HepG2 (cell line): ENCODE measurements around the gene MFRP. TPM values are rescaled to one million over a fixed set of nuclear protein-coding genes. Genes with fewer than 3 reads are reported as not detected.

ENCODE experiments used
- ATAC-seq: fragments of 200-7000 bp; cut with Tn5 transposase; 3 replicates; pipeline ENCODE4 v1.9.1; 2020; ENCODE audit warnings: mild to moderate bottlenecking, moderate library complexity
- BruUV-seq: library from RNA; stranded (reverse); fragments of 400-500 nt; replicated peaks from 2 replicates; lab custom pipeline; 2021; lab: Mats Ljungman, UMichigan
- CTCF ChIA-PET: fragments of 300-600 bp; formaldehyde crosslinking; extraction: SDS; loops from one replicate; lab custom pipeline; 2021; ENCODE audit warnings: low total read pairs, inconsistent platforms, low intra/inter-chr PET ratio; lab: Yijun Ruan, JAX
- POLR2A ChIA-PET: fragments of 350-600 bp; sonication (Branson Sonifier 250); formaldehyde crosslinking; loops from one replicate; lab custom pipeline; 2020; ENCODE audit warnings: antibody characterized with exemption, inconsistent platforms; lab: Yijun Ruan, JAX
- DNase-seq: peaks from one replicate; pipeline ENCODE4 v3.0.0-alpha.2; 2015; ENCODE audit warnings: low spot score
- FAIRE-seq: peaks from 3 replicates; lab custom pipeline; 2011; peaks lifted over from hg19 to GRCh38; lab: Jason Lieb, UNC
- H2AFZ ChIP-seq: one replicate; pipeline ENCODE4 v1.6.1; 2011; ENCODE audit warnings: low read length, inconsistent platforms
- H3K27ac ChIP-seq: fragments of 300-600 bp; 3 replicates; pipeline ENCODE4 v1.8.0; 2011; ENCODE audit warnings: mixed run types, mild to moderate bottlenecking, mixed read lengths, low read length, inconsistent platforms; ENCODE audit not compliant: insufficient read depth; ENCODE audit errors: extremely low read length
- H3K27me3 ChIP-seq, 2 experiments: fragments of 200-600 bp in 1 of 2; 2 replicates in 1 of 2; 3 replicates in 1 of 2; pipeline versions ENCODE4 v1.6.0 to v1.8.0; 2011; ENCODE audit warnings: low read length in 2 of 2, mild to moderate bottlenecking in 2 of 2, moderate library complexity in 2 of 2, inconsistent platforms in 1 of 2; ENCODE audit not compliant: insufficient read depth in 2 of 2, control insufficient read depth in 1 of 2
- H3K36me3 ChIP-seq, 2 experiments: fragments of 200-600 bp in 1 of 2; replicated peaks in 1 of 2; 2 replicates in 1 of 2; 3 replicates in 1 of 2; pipeline versions ENCODE4 v1.5.1 to v1.8.0; 2011; ENCODE audit warnings: low read length in 2 of 2, inconsistent platforms in 1 of 2; ENCODE audit not compliant: insufficient read depth in 2 of 2, control insufficient read depth in 1 of 2
- H3K4me1 ChIP-seq: 2 replicates; pipeline ENCODE4 v1.5.1; 2012; ENCODE audit warnings: low read length, inconsistent platforms; ENCODE audit not compliant: insufficient read depth
- H3K4me2 ChIP-seq: 2 replicates; pipeline ENCODE4 v1.6.0; 2011; ENCODE audit warnings: low read depth, low read length, inconsistent platforms
- H3K4me3 ChIP-seq, 3 experiments: fragments of 200-600 bp in 1 of 3; sonication (generic), shearing (Covaris generic) in 1 of 3; replicated peaks in 1 of 3; 2 replicates each; pipeline ENCODE4 v1.5.1; 2011 to 2016; ENCODE audit warnings: low read length in 3 of 3, inconsistent platforms in 2 of 3, low read depth in 2 of 3, mild to moderate bottlenecking in 2 of 3, control low read depth in 1 of 3, mixed read lengths in 1 of 3; ENCODE audit not compliant: insufficient read depth in 1 of 3
- H3K79me2 ChIP-seq: one replicate; pipeline ENCODE4 v1.6.1; 2011; ENCODE audit warnings: low read length, inconsistent platforms; ENCODE audit not compliant: insufficient read depth
- H3K9ac ChIP-seq: 2 replicates; pipeline ENCODE4 v1.6.0; 2011; ENCODE audit warnings: mild to moderate bottlenecking, low read depth, low read length, inconsistent platforms; ENCODE audit not compliant: insufficient read depth
- H3K9me3 ChIP-seq: 2 replicates; pipeline ENCODE4 v1.5.1; 2012; ENCODE audit warnings: mild to moderate bottlenecking, low read length
- H4K20me1 ChIP-seq: 2 replicates; pipeline ENCODE4 v1.6.0; 2011; ENCODE audit warnings: inconsistent platforms, mild to moderate bottlenecking, low read length, moderate library complexity; ENCODE audit not compliant: insufficient read depth
- CCAR2 ChIP-seq: fragments of 200-400 bp; formaldehyde crosslinking; optimal IDR thresholded peaks from 2 replicates; pipeline ENCODE3; 2018; ENCODE audit warnings: low read depth, mild to moderate bottlenecking, low read length, moderate library complexity
- ESRRA ChIP-seq: sonication (generic); formaldehyde crosslinking; IDR thresholded peaks from 2 replicates; pipeline ENCODE4 v1.5.1; 2020; ENCODE audit warnings: mild to moderate bottlenecking, low read depth, missing genetic modification reagents
- FOXC1 ChIP-seq: sonication (generic); formaldehyde crosslinking; IDR thresholded peaks from 2 replicates; pipeline ENCODE4 v1.8.0; 2022; ENCODE audit warnings: mild to moderate bottlenecking, missing genetic modification reagents, borderline replicate concordance
- PHF5A ChIP-seq: IDR thresholded peaks from one replicate; pipeline ENCODE4 v1.6.1; 2018; ENCODE audit warnings: low read depth, missing genetic modification reagents; ENCODE audit not compliant: unreplicated experiment
- ZBTB21 ChIP-seq: sonication (generic); formaldehyde crosslinking; IDR thresholded peaks from 2 replicates; pipeline ENCODE4 v1.4.0; 2020; ENCODE audit warnings: missing genetic modification reagents
- ZFYVE20 ChIP-seq: sonication (generic); formaldehyde crosslinking; IDR thresholded peaks from 2 replicates; pipeline ENCODE4 v1.8.0; 2023; ENCODE audit warnings: low read depth, mild to moderate bottlenecking, moderate library complexity, missing genetic modification reagents, borderline replicate concordance
- ZNF232 ChIP-seq: sonication (generic); formaldehyde crosslinking; IDR thresholded peaks from 2 replicates; pipeline ENCODE4 v1.4.0; 2020; ENCODE audit warnings: missing genetic modification reagents, borderline replicate concordance
- ZNF234 ChIP-seq: sonication (generic); formaldehyde crosslinking; conservative IDR thresholded peaks from 2 replicates; pipeline ENCODE4 v1.5.1; 2020; ENCODE audit warnings: mild to moderate bottlenecking, missing genetic modification reagents
- ZNF841 ChIP-seq: sonication (generic); formaldehyde crosslinking; IDR thresholded peaks from 2 replicates; pipeline ENCODE4 v1.8.1; 2023; ENCODE audit warnings: missing genetic modification reagents, borderline replicate concordance
- WGBS: methylation state at CpG from one replicate; pipeline ENCODE4 v1.1.6; 2017; ENCODE audit warnings: low lambda C conversion rate; 5-methylcytosine and 5-hydroxymethylcytosine counted together
- in situ Hi-C: cut with HindIII; loops from 2 replicates; pipeline ENCODE4 v1.10.0; 2017; ENCODE audit warnings: low pct_unique_long_range_greater_than_20kb; ENCODE audit not compliant: extremely low pct_ligation_motif_present
- intact Hi-C: fragments of 100-400 bp; cut with micrococcal nuclease; formaldehyde crosslinking; loops from one replicate; pipeline ENCODE4 v1.10.0; 2022; ENCODE audit not compliant: unreplicated experiment
- polyA plus RNA-seq, 8 experiments: library from polyadenylated mRNA; depleted of rRNA in 3 of 8; stranded (reverse) in 7 of 8; unstranded in 1 of 8; fragments of >200 nt; fragmentation: Illumina TruSeq in 4 of 8; extraction: Trizol in 4 of 8; gene quantifications; 2 replicates each; pipeline versions ENCODE4 v1.2.1 to v1.2.3, GENCODE V29; 2011 to 2016; ENCODE audit warnings: low read depth in 4 of 8, missing spikeins in 1 of 8, mixed read lengths in 1 of 8; ENCODE audit not compliant: insufficient read depth in 1 of 8
- total RNA-seq, 5 experiments: library from RNA; depleted of rRNA; stranded (reverse); fragments of >200 nt; fragmentation: Illumina TruSeq; extraction: Trizol; gene quantifications; 2 replicates each; pipeline ENCODE4 v1.2.3, GENCODE V29; 2016; ENCODE audit warnings: low read depth in 1 of 5
- TF ChIP-seq, protein P1 (sequence below): sonication (generic); formaldehyde crosslinking; IDR thresholded peaks from 2 replicates; pipeline ENCODE4 v1.8.0; 2022; ENCODE audit warnings: missing genetic modification reagents, low read depth, mild to moderate bottlenecking, borderline replicate concordance
- TF ChIP-seq, protein P2 (sequence below): sonication (generic); formaldehyde crosslinking; IDR thresholded peaks from 2 replicates; pipeline ENCODE4 v1.4.0; 2020; ENCODE audit warnings: mild to moderate bottlenecking, missing genetic modification reagents
- TF ChIP-seq, protein P3 (sequence below): IDR thresholded peaks from 2 replicates; pipeline ENCODE4 v1.6.1; 2016

The MFRP gene
- total and polyA plus RNA-seq, 2 of the 13 experiments (the other 11 are each of a cell fraction or from before 2014, with no cell fraction given), result not detected

DNA sequence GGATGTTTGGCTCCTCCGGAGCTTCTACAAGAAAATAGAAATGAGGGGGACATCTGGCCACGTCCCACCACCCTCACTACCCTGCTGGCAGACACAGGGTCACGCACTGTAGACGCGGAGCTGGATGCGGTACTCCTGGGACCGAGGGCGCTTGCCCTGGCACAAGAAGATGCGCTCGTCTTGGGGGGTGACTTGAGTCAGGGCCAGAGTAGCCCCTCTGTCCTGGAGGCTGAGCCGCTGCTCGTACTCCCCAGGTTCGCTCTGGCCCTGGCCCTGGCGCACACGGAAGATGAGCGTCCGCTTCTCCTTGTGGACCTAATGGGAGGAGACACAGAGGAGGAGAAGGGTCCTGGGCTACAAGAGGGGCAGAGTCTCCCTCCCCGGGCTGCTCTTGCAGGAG lies 31.8 kb downstream of the MFRP start:
- Histone ChIP-seq H3K36me3 (peaks cover 0 to 3% of the 10 kb centered on the region in 2 experiments; a peak in 1 of 5 replicates), H3K9ac (no peak overlapping the region), H2AFZ (no peak overlapping the region), H3K4me3 (no peak overlapping the region), H3K27me3 (peaks cover 0 to 9% of the 10 kb centered on the region in 2 experiments; a peak in 1 of 5 replicates), H4K20me1 (no peaks in the 10 kb centered on the region), H3K79me2 (no peaks in the 10 kb centered on the region), H3K4me2 (no peak overlapping the region), H3K4me1 (peaks cover 36% of the 10 kb centered on the region), H3K9me3 (no peaks in the 10 kb centered on the region), H3K27ac (no peak overlapping the region)
- WGBS, result 100% methylated on average over 2 of the region's 18 CpGs
- CTCF ChIA-PET, result no interaction called here
- FAIRE-seq, result no peak
- no peak for ATAC-seq
- POLR2A ChIA-PET, result no interaction called here
- TF ChIP-seq ZNF234 (CRISPR knock-in tag) (no peak), ZBTB21 (no peak), PHF5A (no peak), ZFYVE20 (CRISPR knock-in tag) (no peak)
- TF ChIP-seq, protein P1, sequence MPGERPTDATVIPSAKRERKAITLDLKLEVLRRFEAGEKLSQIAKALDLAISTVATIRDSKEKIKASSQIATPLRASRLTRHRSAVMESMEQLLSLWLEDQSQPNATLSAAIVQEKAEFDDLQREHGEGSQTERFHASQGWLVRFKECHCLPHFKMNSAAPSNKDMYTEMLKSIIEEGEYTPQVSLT, result no peak
- intact Hi-C loops (no loop called here), in situ Hi-C loops (no loop called here)
- no TSS peak for BruUV-seq
- DNase-seq, result no peak

DNA sequence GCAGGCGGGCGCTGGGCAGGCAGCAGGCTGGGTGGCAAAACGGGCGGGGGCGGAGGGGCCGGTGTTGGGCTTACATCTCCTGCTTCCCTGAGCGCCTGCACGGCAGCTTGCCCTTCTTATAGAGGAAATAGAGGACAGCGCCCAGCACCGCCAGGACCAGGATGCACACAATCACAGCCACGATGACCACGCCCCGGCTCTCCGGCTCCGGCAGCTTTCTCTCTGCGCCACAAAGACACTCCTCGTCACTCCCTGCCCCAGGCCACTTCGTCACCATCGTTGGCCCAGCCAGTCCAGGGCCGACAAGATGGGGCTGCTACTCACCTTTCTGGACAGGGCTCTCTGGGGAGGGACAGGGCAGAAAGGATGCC lies 35.8 kb downstream of the MFRP start:
- H3K79me2 ChIP-seq, result no peaks in the 10 kb centered on the region
- H3K9ac ChIP-seq, result no peak overlapping the region
- BruUV-seq, result no TSS peak
- H3K36me3 ChIP-seq, result peaks cover 0 to 3% of the 10 kb centered on the region in 2 experiments; a peak in 1 of 5 replicates
- in situ Hi-C loops (no loop called here), intact Hi-C loops (no loop called here)
- H3K4me3 ChIP-seq, result no peak overlapping the region
- WGBS, result 97% methylated on average over 17 of the region's 20 CpGs
- no peak for FAIRE-seq
- no peak overlapping the region for H3K4me2 ChIP-seq
- H3K27ac ChIP-seq, result no peak overlapping the region
- ATAC-seq, result no peak
- H2AFZ ChIP-seq, result no peak overlapping the region
- POLR2A ChIA-PET, result no interaction called here
- no peaks in the 10 kb centered on the region for H3K9me3 ChIP-seq
- TF ChIP-seq, protein P2, sequence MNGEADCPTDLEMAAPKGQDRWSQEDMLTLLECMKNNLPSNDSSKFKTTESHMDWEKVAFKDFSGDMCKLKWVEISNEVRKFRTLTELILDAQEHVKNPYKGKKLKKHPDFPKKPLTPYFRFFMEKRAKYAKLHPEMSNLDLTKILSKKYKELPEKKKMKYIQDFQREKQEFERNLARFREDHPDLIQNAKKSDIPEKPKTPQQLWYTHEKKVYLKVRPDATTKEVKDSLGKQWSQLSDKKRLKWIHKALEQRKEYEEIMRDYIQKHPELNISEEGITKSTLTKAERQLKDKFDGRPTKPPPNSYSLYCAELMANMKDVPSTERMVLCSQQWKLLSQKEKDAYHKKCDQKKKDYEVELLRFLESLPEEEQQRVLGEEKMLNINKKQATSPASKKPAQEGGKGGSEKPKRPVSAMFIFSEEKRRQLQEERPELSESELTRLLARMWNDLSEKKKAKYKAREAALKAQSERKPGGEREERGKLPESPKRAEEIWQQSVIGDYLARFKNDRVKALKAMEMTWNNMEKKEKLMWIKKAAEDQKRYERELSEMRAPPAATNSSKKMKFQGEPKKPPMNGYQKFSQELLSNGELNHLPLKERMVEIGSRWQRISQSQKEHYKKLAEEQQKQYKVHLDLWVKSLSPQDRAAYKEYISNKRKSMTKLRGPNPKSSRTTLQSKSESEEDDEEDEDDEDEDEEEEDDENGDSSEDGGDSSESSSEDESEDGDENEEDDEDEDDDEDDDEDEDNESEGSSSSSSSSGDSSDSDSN (CRISPR knock-in tag), result no peak
- TF ChIP-seq ZNF232 (CRISPR knock-in tag) (no peak), ESRRA (no peak), ZNF841 (CRISPR knock-in tag) (no peak), FOXC1 (CRISPR knock-in tag) (no peak), CCAR2 (no peak)
- TF ChIP-seq, protein P3, sequence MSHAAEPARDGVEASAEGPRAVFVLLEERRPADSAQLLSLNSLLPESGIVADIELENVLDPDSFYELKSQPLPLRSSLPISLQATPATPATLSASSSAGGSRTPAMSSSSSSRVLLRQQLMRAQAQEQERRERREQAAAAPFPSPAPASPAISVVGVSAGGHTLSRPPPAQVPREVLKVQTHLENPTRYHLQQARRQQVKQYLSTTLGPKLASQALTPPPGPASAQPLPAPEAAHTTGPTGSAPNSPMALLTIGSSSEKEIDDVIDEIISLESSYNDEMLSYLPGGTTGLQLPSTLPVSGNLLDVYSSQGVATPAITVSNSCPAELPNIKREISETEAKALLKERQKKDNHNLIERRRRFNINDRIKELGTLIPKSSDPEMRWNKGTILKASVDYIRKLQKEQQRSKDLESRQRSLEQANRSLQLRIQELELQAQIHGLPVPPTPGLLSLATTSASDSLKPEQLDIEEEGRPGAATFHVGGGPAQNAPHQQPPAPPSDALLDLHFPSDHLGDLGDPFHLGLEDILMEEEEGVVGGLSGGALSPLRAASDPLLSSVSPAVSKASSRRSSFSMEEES (CRISPR knock-in tag), result no peak
- TF ChIP-seq, all 625 proteins: peak for 0
- 0 out of 5 replicates have a peak, but pooled peaks cover 0 to under 1% of the 10 kb centered on the region in 2 experiments for H3K27me3 ChIP-seq
- DNase-seq, result no peak
- H3K4me1 ChIP-seq, result peaks cover 18% of the 10 kb centered on the region
- H4K20me1 ChIP-seq, result no peaks in the 10 kb centered on the region
- CTCF ChIA-PET, result no interaction called here
